KOPT-K1 (cell line): ENCODE data around the gene CLDN18.

Experiments used
- H3K27ac ChIP-seq: fragments of 200-600 bp; sonication (generic); 2 replicates; pipeline ENCODE4 v1.5.1; 2016; ENCODE audit warnings: antibody characterized with exemption, mild to moderate bottlenecking, low read depth, low read length; ENCODE audit not compliant: poor library complexity, severe bottlenecking
- H3K36me3 ChIP-seq: fragments of 200-600 bp; sonication (generic); 2 replicates; pipeline ENCODE4 v1.5.1; 2017; ENCODE audit warnings: antibody characterized with exemption, mild to moderate bottlenecking, low read length, moderate library complexity; ENCODE audit not compliant: insufficient read depth
- H3K9me3 ChIP-seq: fragments of 200-600 bp; sonication (generic); 2 replicates; pipeline ENCODE4 v1.5.1; 2017; ENCODE audit warnings: antibody characterized with exemption, low read length, mild to moderate bottlenecking; ENCODE audit not compliant: insufficient read depth, poor library complexity, severe bottlenecking

Gene CLDN18

GRCh38 chr3:138010273-138010590 is 267 bp downstream of the CLDN18 start:
- Histone ChIP-seq H3K27ac (no peak overlapping the region), H3K9me3 (no peaks in the 10 kb centered on the region), H3K36me3 (no peaks in the 10 kb centered on the region)

GRCh38 chr3:138011722-138012121 is 1.8 kb downstream of the CLDN18 start:
- Histone ChIP-seq H3K27ac (no peak overlapping the region), H3K9me3 (no peaks in the 10 kb centered on the region), H3K36me3 (no peaks in the 10 kb centered on the region)

GRCh38 chr3:138012526-138012925 is 2.6 kb downstream of the CLDN18 start:
- H3K9me3 ChIP-seq = no peaks in the 10 kb centered on the region
- H3K36me3 ChIP-seq = no peaks in the 10 kb centered on the region
- no peak overlapping the region for H3K27ac ChIP-seq

GRCh38 chr3:138016065-138016464 is 6.1 kb downstream of the CLDN18 start:
- H3K36me3 ChIP-seq = no peaks in the 10 kb centered on the region
- H3K9me3 ChIP-seq = no peaks in the 10 kb centered on the region
- H3K27ac ChIP-seq = no peak overlapping the region

- Histone ChIP-seq H3K36me3 (no peaks in the 10 kb centered on the region), H3K9me3 (no peaks in the 10 kb centered on the region), H3K27ac (no peak overlapping the region)
Observed at GRCh38 chr3:138019281-138020069, 9.5 kb downstream of the CLDN18 start.

GRCh38 chr3:138023754-138024153 is 13.8 kb downstream of the CLDN18 start:
- Histone ChIP-seq H3K36me3 (no peaks in the 10 kb centered on the region), H3K27ac (no peak overlapping the region), H3K9me3 (no peaks in the 10 kb centered on the region)

- Histone ChIP-seq H3K27ac (no peak overlapping the region), H3K9me3 (no peaks in the 10 kb centered on the region), H3K36me3 (no peaks in the 10 kb centered on the region)
Observed at GRCh38 chr3:138025553-138025952, 15.6 kb downstream of the CLDN18 start.

GRCh38 chr3:138027821-138028220 is 17.9 kb downstream of the CLDN18 start:
- H3K9me3 ChIP-seq = no peaks in the 10 kb centered on the region
- no peak overlapping the region for H3K27ac ChIP-seq
- H3K36me3 ChIP-seq = no peaks in the 10 kb centered on the region

- no peak overlapping the region for H3K27ac ChIP-seq
Observed at GRCh38 chr3:138030734-138031280, 20.8 kb downstream of the CLDN18 start.

GRCh38 chr3:138031536-138031935 is 21.6 kb downstream of the CLDN18 start:
- no peak overlapping the region for H3K27ac ChIP-seq
- H3K36me3 ChIP-seq = no peaks in the 10 kb centered on the region
- no peaks in the 10 kb centered on the region for H3K9me3 ChIP-seq

More at GRCh38 chr3:138030734-138031280, 20.8 kb downstream of the CLDN18 start:
- H3K9me3 ChIP-seq = no peaks in the 10 kb centered on the region
- no peaks in the 10 kb centered on the region for H3K36me3 ChIP-seq

GRCh38 chr3:138032567-138032966 is 22.6 kb downstream of the CLDN18 start:
- peaks cover 3% of the 10 kb centered on the region for H3K9me3 ChIP-seq
- H3K27ac ChIP-seq = no peak overlapping the region
- no peaks in the 10 kb centered on the region for H3K36me3 ChIP-seq

GRCh38 chr3:138033202-138033691 is 23.3 kb downstream of the CLDN18 start:
- Histone ChIP-seq H3K27ac (no peak overlapping the region), H3K9me3 (peaks cover 3% of the 10 kb centered on the region), H3K36me3 (no peaks in the 10 kb centered on the region)

- H3K9me3 ChIP-seq = peaks cover 3% of the 10 kb centered on the region
- no peaks in the 10 kb centered on the region for H3K36me3 ChIP-seq
- H3K27ac ChIP-seq = no peak overlapping the region
Observed at GRCh38 chr3:138034918-138035317, 25.0 kb downstream of the CLDN18 start.

GRCh38 chr3:138036572-138036971 is 26.6 kb downstream of the CLDN18 start:
- H3K36me3 ChIP-seq = no peaks in the 10 kb centered on the region
- H3K27ac ChIP-seq = no peak overlapping the region
- H3K9me3 ChIP-seq = peaks cover 3% of the 10 kb centered on the region

- peaks cover 3% of the 10 kb centered on the region for H3K9me3 ChIP-seq
- H3K27ac ChIP-seq = no peak overlapping the region
- H3K36me3 ChIP-seq = no peaks in the 10 kb centered on the region
Observed at GRCh38 chr3:138038725-138039462, 28.9 kb downstream of the CLDN18 start.
